Effector CD8-positive, alpha-beta T cell (primary cell): ENCODE data around the gene HMGXB3.

Source experiments
- DNase-seq: peaks from one replicate; lab custom pipeline; 2025; lab: John Stamatoyannopoulos, UW

HMGXB3 gene

GRCh38 chr5:149981206-149981605 lies 19.3 kb upstream of the HMGXB3 start:
- no peak for DNase-seq

- no peak for DNase-seq
Observed at GRCh38 chr5:149982505-149982904, 18.0 kb upstream of the HMGXB3 start.

- DNase-seq: no peak
Observed at GRCh38 chr5:149988126-149988525, 12.4 kb upstream of the HMGXB3 start.

- DNase-seq: peak; percentile 43
Observed at GRCh38 chr5:149990518-149991376, 9.8 kb upstream of the HMGXB3 start.

- DNase-seq: no peak
Observed at GRCh38 chr5:149993471-149993870, 7.1 kb upstream of the HMGXB3 start.

- DNase-seq: no peak
Observed at GRCh38 chr5:149995385-149996204, 4.9 kb upstream of the HMGXB3 start.

- no peak for DNase-seq
Observed at GRCh38 chr5:149996205-149996890, 4.2 kb upstream of the HMGXB3 start.

GRCh38 chr5:149998281-149998680 lies 2.3 kb upstream of the HMGXB3 start:
- DNase-seq: no peak

GRCh38 chr5:149999359-149999758 lies 1.2 kb upstream of the HMGXB3 start:
- DNase-seq: no peak

- DNase-seq: no peak
Observed at GRCh38 chr5:149999866-150000255, 678 bp upstream of the HMGXB3 start.

- DNase-seq: peak; percentile 18
Observed at GRCh38 chr5:150000990-150001659, 586 bp downstream of the HMGXB3 start.

- peak; percentile 24 for DNase-seq
Observed at GRCh38 chr5:150001660-150002486, 1.3 kb downstream of the HMGXB3 start.

GRCh38 chr5:150006318-150006717 lies 5.8 kb downstream of the HMGXB3 start:
- no peak for DNase-seq

- no peak for DNase-seq
Observed at GRCh38 chr5:150007050-150007449, 6.5 kb downstream of the HMGXB3 start.

- DNase-seq: no peak
Observed at GRCh38 chr5:150009671-150010387, 9.3 kb downstream of the HMGXB3 start.

GRCh38 chr5:150013931-150014330 lies 13.4 kb downstream of the HMGXB3 start:
- no peak for DNase-seq

- DNase-seq: no peak
Observed at GRCh38 chr5:150014456-150014855, 13.9 kb downstream of the HMGXB3 start.

GRCh38 chr5:150015415-150015814 lies 14.9 kb downstream of the HMGXB3 start:
- no peak for DNase-seq

GRCh38 chr5:150016537-150016936 lies 16.0 kb downstream of the HMGXB3 start:
- DNase-seq: no peak
